Heart right ventricle (tissue), 16 donors: ENCODE data around the gene RHPN2. TPM values are rescaled to one million over a fixed set of nuclear protein-coding genes. Genes with fewer than 3 reads are reported as not detected.

ENCODE experiments used
- ATAC-seq, 8 donors: fragments of 200-7000 bp; cut with Tn5 transposase; one replicate each; pipeline ENCODE4 v1.9.1; 2020; ENCODE audit warnings: mild to moderate bottlenecking in 8 of 8, moderate library complexity in 8 of 8, moderate number of reproducible peaks in 1 of 8
- DNase-seq, 2 donors: peaks; one replicate each; pipeline ENCODE4 v3.0.0-alpha.2; 2020
- H3K27ac ChIP-seq, 10 donors: fragments of 200-600 bp; sonication (generic) in 2 of 10; one replicate each; pipeline versions ENCODE4 v1.5.0 to v1.8.0; 2020 to 2022; ENCODE audit warnings: mild to moderate bottlenecking in 3 of 10
- H3K27me3 ChIP-seq, 7 donors: fragments of 200-600 bp; one replicate each; pipeline ENCODE4 v1.8.0; 2021 to 2022; ENCODE audit warnings: mild to moderate bottlenecking in 2 of 7
- H3K36me3 ChIP-seq, 9 donors: fragments of 200-600 bp; sonication (generic) in 1 of 9; one replicate each; pipeline versions ENCODE4 v1.5.0 to v1.8.0; 2020 to 2022; ENCODE audit warnings: mild to moderate bottlenecking in 2 of 9
- H3K4me1 ChIP-seq, 9 donors: fragments of 200-600 bp; sonication (generic) in 1 of 9; one replicate each; pipeline versions ENCODE4 v1.5.0 to v1.8.0; 2020 to 2022; ENCODE audit warnings: mild to moderate bottlenecking in 4 of 9
- H3K4me3 ChIP-seq, 10 donors: fragments of 200-600 bp; sonication (generic) in 2 of 10; one replicate each; pipeline versions ENCODE4 v1.5.0 to v1.8.0; 2020 to 2022; ENCODE audit warnings: mild to moderate bottlenecking in 7 of 10, moderate library complexity in 2 of 10
- H3K9me3 ChIP-seq, 11 donors: fragments of 200-600 bp in 10 of 11; sonication (generic) in 2 of 11; one replicate each; pipeline versions ENCODE4 v1.5.0 to v1.8.0; 2013 to 2022; ENCODE audit warnings: mild to moderate bottlenecking in 2 of 11, control low read depth in 1 of 11, moderate library complexity in 1 of 11
- WGBS, 2 donors: extraction: QIAGEN DNeasy Blood & Tissue Kit; methylation state at CpG; one replicate each; pipeline ENCODE4 v1.1.7; 2013; ENCODE audit warnings: inconsistent platforms in 1 of 2; 5-methylcytosine and 5-hydroxymethylcytosine counted together
- intact Hi-C, 10 donors: fragments of 100-400 bp; cut with DNase I; formaldehyde crosslinking; loops; one replicate each; pipeline versions ENCODE4 v1.11.1 to v1.14.2; 2022
- long read RNA-seq, 3 donors: library from polyadenylated mRNA; unstranded; transcript quantifications; one replicate each; pipeline ENCODE4 v2.0.0, GENCODE V29; 2020 to 2021
- polyA plus RNA-seq, 2 donors: library from polyadenylated mRNA; stranded (reverse); fragments of 200-250 nt; gene quantifications; one replicate each; pipeline ENCODE4 v1.2.3, GENCODE V29; 2013
- total RNA-seq, 10 donors: library from RNA; stranded (reverse); fragmentation: NEBNext Ultra II Directional in 3 of 10; extraction: Animal tissue kit (Norgen Biotek cat#: 25700) in 3 of 10; gene quantifications; one replicate each; pipeline versions ENCODE4 v1.2.1 to v1.2.4, GENCODE V29; 2021 to 2023
- TF ChIP-seq, protein P1 (sequence below), 9 donors: fragments of 200-600 bp; sonication (generic) in 2 of 9; IDR thresholded peaks; one replicate each; pipeline versions ENCODE4 v1.5.0 to v1.8.0; 2021 to 2022; ENCODE audit warnings: antibody characterized with exemption in 9 of 9, mild to moderate bottlenecking in 5 of 9, moderate library complexity in 1 of 9
- donor health status: Arrhythmogenic right ventricular cardiomyopathy.
- donor health status: ischemic (EF 13 %, LVEDD 7.1; RV severe dilation, severe dysfunction).
- donor health status: healthy with polysubstance abuse.
- donor health status: DM: no; HTN: yes; CAD: no.
- donor health status: DM: no; HTN: no; CAD: no.
- donor health status: ischemic (EF 25% LVEDD 6.9; RV normal size, moderate dysfunction).
- donor health status: ischemic (EF 25% LVEDD 5.7; RV mildly dilated, moderate dysfunction).
- donor health status: healthy.
- donor health status: DM: yes; HTN: yes; CAD: no.
- donor health status: Ischemic cardiomyopathy.
- donor health status: ischemic (EF 35%, LVEDD 5.7; RV mildly dilated, moderate dysfunction).
- donor health status: nonischemic (EF 11% LVEDD 7.7; RV severe dilation, severe dysfunction).
- donor health status: DM: yes; HTN: yes; CAD: no.
- donor health status: PGD.
- donor health status: ischemic (EF 29% LVEDD 5.4; RV normal size, mild dysfunction).
- donor health status: nonischemic (EF 23%, LVEDD 6.1; RV moderate dilation, normal function).

Gene RHPN2
- 1 to 10 TPM in 6 of 10 donors, under 1 TPM in 4; 0.33 to 2.1 (median 1.2) TPM for total RNA-seq
- polyA plus RNA-seq = under 1 TPM; 0.68 to 0.95 TPM
- long read RNA-seq, donor 1 = 0 reads
- long read RNA-seq, donor 2, partial matches to known transcripts = 1 of 1 reads
- long read RNA-seq, donor 2, other reads (novel, unspliced or antisense) = 0 of 1 reads
- long read RNA-seq, donor 3 = 0 reads

GRCh38 chr19:33064792-33065550, at the start of gene RHPN2:
RHPN2 (minus strand) TSS chr19:33064888; CDS start chr19:33064852, 36 bp downstream.
- H3K9me3 ChIP-seq = no peaks in the 10 kb centered on the region
- peaks cover 0 to 16% (median 7%) of the 10 kb centered on the region in 9 donors for H3K4me1 ChIP-seq
- intact Hi-C loops = no loop called here
- peak within 1 kb of the TSS; percentile 44 to 66 (median 61) for H3K4me3 ChIP-seq
- H3K36me3 ChIP-seq = no peaks in the 10 kb centered on the region
- H3K27me3 ChIP-seq = peaks cover 0 to 43% (median 40%) of the 10 kb centered on the region in 7 donors
- 2 to 4% methylated on average over 60 to 86 of the region's 86 CpGs for WGBS, 2 donors
- TF ChIP-seq, protein P1, sequence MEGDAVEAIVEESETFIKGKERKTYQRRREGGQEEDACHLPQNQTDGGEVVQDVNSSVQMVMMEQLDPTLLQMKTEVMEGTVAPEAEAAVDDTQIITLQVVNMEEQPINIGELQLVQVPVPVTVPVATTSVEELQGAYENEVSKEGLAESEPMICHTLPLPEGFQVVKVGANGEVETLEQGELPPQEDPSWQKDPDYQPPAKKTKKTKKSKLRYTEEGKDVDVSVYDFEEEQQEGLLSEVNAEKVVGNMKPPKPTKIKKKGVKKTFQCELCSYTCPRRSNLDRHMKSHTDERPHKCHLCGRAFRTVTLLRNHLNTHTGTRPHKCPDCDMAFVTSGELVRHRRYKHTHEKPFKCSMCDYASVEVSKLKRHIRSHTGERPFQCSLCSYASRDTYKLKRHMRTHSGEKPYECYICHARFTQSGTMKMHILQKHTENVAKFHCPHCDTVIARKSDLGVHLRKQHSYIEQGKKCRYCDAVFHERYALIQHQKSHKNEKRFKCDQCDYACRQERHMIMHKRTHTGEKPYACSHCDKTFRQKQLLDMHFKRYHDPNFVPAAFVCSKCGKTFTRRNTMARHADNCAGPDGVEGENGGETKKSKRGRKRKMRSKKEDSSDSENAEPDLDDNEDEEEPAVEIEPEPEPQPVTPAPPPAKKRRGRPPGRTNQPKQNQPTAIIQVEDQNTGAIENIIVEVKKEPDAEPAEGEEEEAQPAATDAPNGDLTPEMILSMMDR (IDR thresholded peaks at IDR 0.05) = no peak
- peak; percentile 79 to 94 (median 90) for ATAC-seq
- H3K27ac ChIP-seq = peak within 1 kb of the TSS in 1 of 10 donors; percentile 4
- peak; percentile 33 to 70 for DNase-seq

DNA sequence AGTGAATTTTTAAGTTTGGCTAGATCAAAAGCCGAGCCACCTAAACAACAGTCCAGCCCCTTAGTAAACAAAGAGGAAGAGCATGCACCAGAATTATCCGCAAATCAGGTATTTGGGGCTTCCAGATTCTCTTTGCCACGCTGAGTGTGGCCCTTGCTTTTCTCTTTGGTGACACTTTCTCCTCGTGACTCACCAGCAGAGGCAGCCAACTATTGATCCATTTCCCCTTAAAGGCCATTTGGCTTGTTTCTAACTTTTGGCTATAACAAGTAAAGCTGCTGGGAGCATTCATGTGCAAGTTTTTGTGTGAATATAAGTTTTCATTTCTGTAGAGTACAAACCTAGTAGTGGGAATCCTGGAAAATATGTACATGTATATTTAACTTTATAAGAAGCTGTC, 49.6 kb upstream of the RHPN2 start:
- Histone ChIP-seq H3K36me3 (peaks cover 0 to 100% (median 73%) of the 10 kb centered on the region in 9 donors), H3K27me3 (no peaks in the 10 kb centered on the region), H3K4me3 (no peak overlapping the region), H3K27ac (no peak overlapping the region), H3K9me3 (no peaks in the 10 kb centered on the region), H3K4me1 (no peaks in the 10 kb centered on the region)
- TF ChIP-seq, protein P1 (IDR thresholded peaks at IDR 0.05) = no peak
- intact Hi-C loops = loop anchor here in 1 of 10 donors (10.0 kb wide), 1 partner anchor 140 kb away; the partner anchor contains the start of genes CEP89 and FAAP24
- DNase-seq (no peak), ATAC-seq (no peak)
- WGBS, 2 donors = 90 to 93% methylated on average over 4 of the region's 4 CpGs

- TF ChIP-seq, protein P1 (IDR thresholded peaks at IDR 0.05) = no peak
- DNase-seq (no peak), ATAC-seq (no peak)
- Histone ChIP-seq H3K27ac (no peak overlapping the region), H3K27me3 (no peaks in the 10 kb centered on the region), H3K4me1 (no peaks in the 10 kb centered on the region), H3K9me3 (no peaks in the 10 kb centered on the region), H3K36me3 (peaks cover 0 to 100% (median 67%) of the 10 kb centered on the region in 9 donors), H3K4me3 (no peak overlapping the region)
- intact Hi-C loops = loop anchor here in 1 of 10 donors (10.0 kb wide), 1 partner anchor 137 kb away; the partner anchor contains the start of genes CEP89 and FAAP24
- WGBS, 2 donors = 91 to 98% methylated on average over 11 of the region's 11 CpGs
Observed at GRCh38 chr19:33111587-33111986, 46.9 kb upstream of the RHPN2 start.

DNA sequence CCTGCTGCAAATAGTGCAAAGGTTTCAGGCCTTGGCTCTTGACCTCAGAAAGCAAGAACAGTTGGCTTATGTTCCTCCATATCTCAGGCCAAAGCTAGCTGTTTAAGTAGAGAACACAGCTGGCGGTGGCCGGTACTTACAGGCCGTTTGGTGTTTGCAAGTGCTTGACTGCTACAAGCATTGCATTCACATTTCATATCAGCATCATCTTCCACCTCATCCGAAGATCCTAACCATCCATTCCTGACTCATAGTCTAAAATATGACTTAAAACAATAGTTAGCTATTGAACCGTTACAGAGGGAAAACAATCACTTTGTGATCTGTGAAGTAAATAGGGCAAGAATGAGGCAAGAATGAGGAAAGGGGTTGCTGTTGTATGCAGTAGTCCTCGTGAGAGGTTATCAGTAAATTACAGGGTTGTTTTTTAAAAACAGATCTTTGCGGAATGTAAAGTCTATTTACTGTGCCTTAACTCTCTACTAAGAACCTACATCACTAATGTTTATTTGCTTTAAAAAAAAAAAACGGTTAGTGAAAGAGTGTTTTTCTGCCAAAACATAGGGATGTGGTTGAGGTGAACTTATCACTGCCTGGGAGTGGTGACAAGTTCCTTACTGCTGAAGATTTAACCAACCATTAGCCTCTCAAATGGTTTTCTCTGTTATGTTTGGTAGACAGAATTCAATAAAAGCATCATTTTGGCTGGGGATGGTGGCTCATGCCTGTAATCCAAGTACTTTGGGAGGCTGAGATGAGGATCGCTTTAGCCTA, 45.6 kb upstream of the RHPN2 start:
- Histone ChIP-seq H3K27ac (no peak overlapping the region), H3K36me3 (peaks cover 0 to 100% (median 60%) of the 10 kb centered on the region in 9 donors), H3K4me1 (no peaks in the 10 kb centered on the region), H3K27me3 (no peaks in the 10 kb centered on the region), H3K4me3 (no peak overlapping the region), H3K9me3 (no peaks in the 10 kb centered on the region)
- TF ChIP-seq, protein P1 (IDR thresholded peaks at IDR 0.05) = no peak
- DNase-seq = no peak
- 89 to 90% methylated on average over 9 of the region's 9 CpGs for WGBS, 2 donors
- intact Hi-C loops = loop anchor here in 1 of 10 donors (10.0 kb wide), 1 partner anchor 136 kb away; the partner anchor contains the start of genes CEP89 and FAAP24
- ATAC-seq = no peak
